ENCODE results near the gene RNF144B.
"Not testable (repeated sequence)": the region's sequence is repeated elsewhere in the genome, so short reads cannot be mapped to it uniquely, and the experiment has no call there.

RNF144B gene

GRCh38 chr6:18406955-18407749 lies 20.0 kb downstream of the RNF144B start:
- no peak for DNase-seq (ENCODE audit: low read depth in 2 of 2)

GRCh38 chr6:18409602-18410001 lies 22.5 kb downstream of the RNF144B start:
- DNase-seq (ENCODE audit: low read depth in 2 of 2), result not testable (repeated sequence)

GRCh38 chr6:18410412-18410811 lies 23.3 kb downstream of the RNF144B start:
- DNase-seq (ENCODE audit: low read depth in 2 of 2), result no peak

- no peak for DNase-seq (ENCODE audit: low read depth in 2 of 2)
These were observed 24.9 kb downstream of the RNF144B start for GRCh38 chr6:18412068-18412467.

GRCh38 chr6:18412644-18413043 lies 25.5 kb downstream of the RNF144B start:
- no peak for DNase-seq (ENCODE audit: low read depth in 2 of 2)

- DNase-seq (ENCODE audit: low read depth in 2 of 2), result no peak
These were observed 26.2 kb downstream of the RNF144B start for GRCh38 chr6:18413381-18413780.

GRCh38 chr6:18414116-18414515 lies 27.0 kb downstream of the RNF144B start:
- no peak for DNase-seq (ENCODE audit: low read depth in 2 of 2)

- DNase-seq (ENCODE audit: low read depth in 2 of 2), result no peak
These were observed 28.1 kb downstream of the RNF144B start for GRCh38 chr6:18415207-18415606.

- DNase-seq (ENCODE audit: low read depth in 2 of 2), result no peak
These were observed 28.7 kb downstream of the RNF144B start for GRCh38 chr6:18415671-18416340.

GRCh38 chr6:18416341-18416679 lies 29.2 kb downstream of the RNF144B start:
- no peak for DNase-seq (ENCODE audit: low read depth in 2 of 2)

- DNase-seq (ENCODE audit: low read depth in 2 of 2), result no peak
These were observed 33.2 kb downstream of the RNF144B start for GRCh38 chr6:18420328-18420727.

- DNase-seq (ENCODE audit: low read depth in 2 of 2), result no peak
These were observed 35.0 kb downstream of the RNF144B start for GRCh38 chr6:18422136-18422535.

GRCh38 chr6:18423426-18423825 lies 36.3 kb downstream of the RNF144B start:
- DNase-seq (ENCODE audit: low read depth in 2 of 2), result no peak

- no peak for DNase-seq (ENCODE audit: low read depth in 2 of 2)
These were observed 37.1 kb downstream of the RNF144B start for GRCh38 chr6:18424201-18424600.

GRCh38 chr6:18425218-18425617 lies 38.1 kb downstream of the RNF144B start:
- no peak for DNase-seq (ENCODE audit: low read depth in 2 of 2)

GRCh38 chr6:18427296-18427695 lies 40.1 kb downstream of the RNF144B start:
- DNase-seq (ENCODE audit: low read depth in 2 of 2), result no peak

- DNase-seq (ENCODE audit: low read depth in 2 of 2), result no peak
These were observed 42.6 kb downstream of the RNF144B start for GRCh38 chr6:18429655-18430297.

GRCh38 chr6:18431581-18431980 lies 44.4 kb downstream of the RNF144B start:
- no peak for DNase-seq (ENCODE audit: low read depth in 2 of 2)

GRCh38 chr6:18432180-18432579 lies 45.0 kb downstream of the RNF144B start:
- DNase-seq (ENCODE audit: low read depth in 2 of 2), result no peak

GRCh38 chr6:18432619-18433018 lies 45.5 kb downstream of the RNF144B start:
- no peak for DNase-seq (ENCODE audit: low read depth in 2 of 2)

GRCh38 chr6:18433059-18433458 lies 45.9 kb downstream of the RNF144B start:
- no peak for DNase-seq (ENCODE audit: low read depth in 2 of 2)

GRCh38 chr6:18436341-18436740 lies 49.2 kb downstream of the RNF144B start:
- DNase-seq (ENCODE audit: low read depth in 2 of 2), result no peak

- no peak for DNase-seq (ENCODE audit: low read depth in 2 of 2)
These were observed 52.4 kb downstream of the RNF144B start for GRCh38 chr6:18439581-18439980.
